ENCODE measurements around the gene PHC3.
A peak's percentile ranks its signal among the peaks of the same experiment; 100 is the strongest.

PHC3 gene

DNA sequence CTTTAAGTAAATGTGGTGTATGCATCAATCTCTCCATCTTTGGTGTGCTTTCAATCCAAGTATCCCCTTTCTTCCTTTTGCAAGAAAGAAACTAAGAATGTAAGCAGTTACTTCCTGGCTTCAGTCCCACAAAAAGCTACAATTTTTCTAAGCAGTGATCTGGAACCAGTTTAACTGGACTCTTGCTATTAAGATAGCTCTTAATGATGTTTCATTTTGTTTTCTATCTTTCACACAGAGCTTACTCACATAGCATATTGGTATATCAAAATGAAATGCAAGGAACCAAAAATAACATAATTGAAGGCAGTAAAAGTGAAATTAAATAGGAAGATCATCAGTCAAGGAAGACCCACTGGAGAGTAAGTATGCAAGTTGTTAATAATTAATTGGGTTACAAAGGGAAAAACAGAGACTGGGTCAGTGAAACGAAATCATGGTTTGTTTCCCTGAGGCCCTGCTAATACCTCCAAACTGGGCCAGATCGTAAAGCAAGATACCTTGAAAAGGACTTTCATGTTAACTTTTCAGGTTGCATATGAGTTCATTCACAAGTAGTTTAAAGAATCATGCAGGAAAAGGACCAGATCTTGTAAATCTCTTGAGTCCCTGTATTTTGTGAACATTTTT lies 101.9 kb downstream of the PHC3 start:
- peak; percentile 16 for DNase-seq (ENCODE audit: low read depth)
- TF ChIP-seq, protein P1, sequence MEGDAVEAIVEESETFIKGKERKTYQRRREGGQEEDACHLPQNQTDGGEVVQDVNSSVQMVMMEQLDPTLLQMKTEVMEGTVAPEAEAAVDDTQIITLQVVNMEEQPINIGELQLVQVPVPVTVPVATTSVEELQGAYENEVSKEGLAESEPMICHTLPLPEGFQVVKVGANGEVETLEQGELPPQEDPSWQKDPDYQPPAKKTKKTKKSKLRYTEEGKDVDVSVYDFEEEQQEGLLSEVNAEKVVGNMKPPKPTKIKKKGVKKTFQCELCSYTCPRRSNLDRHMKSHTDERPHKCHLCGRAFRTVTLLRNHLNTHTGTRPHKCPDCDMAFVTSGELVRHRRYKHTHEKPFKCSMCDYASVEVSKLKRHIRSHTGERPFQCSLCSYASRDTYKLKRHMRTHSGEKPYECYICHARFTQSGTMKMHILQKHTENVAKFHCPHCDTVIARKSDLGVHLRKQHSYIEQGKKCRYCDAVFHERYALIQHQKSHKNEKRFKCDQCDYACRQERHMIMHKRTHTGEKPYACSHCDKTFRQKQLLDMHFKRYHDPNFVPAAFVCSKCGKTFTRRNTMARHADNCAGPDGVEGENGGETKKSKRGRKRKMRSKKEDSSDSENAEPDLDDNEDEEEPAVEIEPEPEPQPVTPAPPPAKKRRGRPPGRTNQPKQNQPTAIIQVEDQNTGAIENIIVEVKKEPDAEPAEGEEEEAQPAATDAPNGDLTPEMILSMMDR (conservative IDR thresholded peaks at IDR 0.05; ENCODE audit: low read depth, low read length): no peak
- no peak overlapping the region for H3K4me3 ChIP-seq (ENCODE audit: low read depth, low read length)

DNA sequence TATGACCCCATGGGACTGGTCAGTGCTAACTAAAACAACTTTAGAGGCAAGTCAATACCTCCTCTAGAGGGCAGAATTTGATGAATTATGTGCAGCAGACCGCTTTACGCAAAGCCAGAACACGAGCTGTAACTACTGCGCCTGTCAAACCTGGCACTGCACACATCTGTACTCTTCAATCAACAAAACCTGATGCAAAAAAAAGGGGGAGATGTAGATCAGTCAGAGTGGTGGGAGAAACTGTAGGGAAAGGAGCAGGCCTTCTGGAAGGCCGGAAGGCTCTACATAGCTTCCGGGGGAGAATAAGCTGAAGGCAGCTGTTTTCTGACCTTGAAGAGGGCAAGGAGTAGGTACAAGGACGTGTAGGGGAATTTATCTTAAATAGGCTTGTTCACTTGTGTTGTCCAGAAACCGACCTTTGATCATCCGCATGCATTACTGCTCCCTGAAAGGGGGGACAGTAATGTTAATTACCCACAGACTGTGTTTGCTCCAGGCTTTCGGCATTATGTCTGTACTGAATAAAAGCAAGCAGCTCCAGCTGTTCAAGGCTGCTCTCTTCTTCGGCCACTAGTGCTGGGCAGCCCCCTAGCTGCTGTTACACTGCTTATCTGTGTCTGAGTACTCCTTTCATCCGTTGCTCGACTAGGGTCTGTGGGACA lies 102.8 kb downstream of the PHC3 start:
- no peak overlapping the region for H3K4me3 ChIP-seq (ENCODE audit: low read depth, low read length)
- peak; percentile 15 for DNase-seq (ENCODE audit: low read depth)
- TF ChIP-seq, protein P1 (conservative IDR thresholded peaks at IDR 0.05; ENCODE audit: low read depth, low read length): peak; percentile 22

DNA sequence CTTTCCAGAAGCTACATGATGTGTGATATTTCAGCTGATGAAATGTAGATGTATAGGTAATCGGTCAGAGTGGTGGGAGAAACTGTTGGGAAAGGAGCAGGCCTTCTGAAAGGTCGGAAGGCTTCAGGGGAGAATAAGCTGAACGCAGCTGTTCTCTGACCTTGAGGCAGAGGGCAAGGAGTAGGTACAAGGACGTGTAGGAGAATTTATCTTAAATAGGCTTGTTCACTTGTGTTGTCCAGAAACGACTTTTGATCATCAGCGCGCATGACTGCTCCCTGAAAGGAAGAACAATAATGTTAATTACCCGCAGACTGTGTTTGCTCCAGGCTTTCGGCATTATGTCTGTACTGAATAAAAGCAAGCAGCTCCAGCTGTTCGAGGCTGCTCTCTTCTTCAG lies 104.2 kb downstream of the PHC3 start:
- no peak overlapping the region for H3K4me3 ChIP-seq (ENCODE audit: low read depth, low read length)
- TF ChIP-seq, protein P1 (conservative IDR thresholded peaks at IDR 0.05; ENCODE audit: low read depth, low read length): no peak
- DNase-seq (ENCODE audit: low read depth): no peak

DNA sequence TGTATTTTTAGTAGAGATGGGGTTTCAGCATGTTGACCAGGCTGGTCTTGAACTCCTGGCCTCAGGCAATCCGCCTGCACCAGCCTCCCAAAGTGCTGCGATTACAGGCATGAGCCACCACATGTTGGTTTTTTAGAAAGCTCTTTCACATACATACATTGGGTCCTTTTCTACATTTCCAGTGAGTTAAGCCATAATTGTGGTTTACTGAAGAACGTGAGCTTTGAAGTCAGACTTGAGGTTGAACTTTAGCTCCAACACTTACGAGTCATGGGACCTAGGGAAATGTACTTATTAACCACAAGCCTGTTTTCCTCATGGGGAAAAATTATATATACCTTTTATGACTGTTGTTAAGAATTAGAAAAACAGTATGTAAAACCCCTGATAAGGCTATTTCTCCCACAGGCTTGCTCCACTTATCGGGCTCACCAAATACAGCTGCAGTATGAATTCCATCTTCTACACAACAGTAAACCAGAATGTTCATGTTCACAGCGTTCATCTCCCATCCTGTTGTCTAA lies 104.8 kb downstream of the PHC3 start:
- DNase-seq (ENCODE audit: low read depth): peak; percentile 90
- no peak overlapping the region for H3K4me3 ChIP-seq (ENCODE audit: low read depth, low read length)
- TF ChIP-seq, protein P1 (conservative IDR thresholded peaks at IDR 0.05; ENCODE audit: low read depth, low read length): no peak

DNA sequence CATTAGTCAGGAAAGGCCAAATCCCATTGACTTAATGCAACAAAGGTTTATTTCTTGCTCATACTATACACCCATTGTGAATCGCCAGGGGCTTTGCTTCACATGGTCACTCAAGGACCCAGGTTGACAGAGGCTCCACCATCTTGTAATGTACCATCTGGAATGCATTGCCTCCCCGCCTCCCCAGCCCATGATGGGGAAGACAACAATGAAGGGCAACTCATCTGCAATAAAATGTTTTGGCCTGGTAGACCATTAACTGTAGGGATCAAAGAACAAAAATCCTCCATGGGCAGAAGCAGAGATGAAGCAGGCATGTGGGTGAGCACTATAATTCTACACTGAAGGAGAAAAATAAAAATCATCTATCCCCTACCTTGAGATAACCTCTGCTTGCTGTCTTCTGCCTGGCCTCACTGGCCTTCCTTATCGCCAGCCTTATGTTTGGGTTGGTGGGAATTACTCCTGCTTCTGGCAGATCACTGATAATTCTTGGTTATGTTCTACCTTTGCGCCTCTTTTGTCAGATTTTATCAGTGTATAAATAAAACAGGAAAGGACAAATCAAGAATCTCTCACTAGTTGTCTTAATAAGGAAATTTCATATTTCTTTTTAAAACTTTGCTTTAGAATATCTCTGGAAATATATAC lies 106.0 kb downstream of the PHC3 start:
- H3K4me3 ChIP-seq (ENCODE audit: low read depth, low read length): no peak overlapping the region
- TF ChIP-seq, protein P1 (conservative IDR thresholded peaks at IDR 0.05; ENCODE audit: low read depth, low read length): no peak
- no peak for DNase-seq (ENCODE audit: low read depth)

DNA sequence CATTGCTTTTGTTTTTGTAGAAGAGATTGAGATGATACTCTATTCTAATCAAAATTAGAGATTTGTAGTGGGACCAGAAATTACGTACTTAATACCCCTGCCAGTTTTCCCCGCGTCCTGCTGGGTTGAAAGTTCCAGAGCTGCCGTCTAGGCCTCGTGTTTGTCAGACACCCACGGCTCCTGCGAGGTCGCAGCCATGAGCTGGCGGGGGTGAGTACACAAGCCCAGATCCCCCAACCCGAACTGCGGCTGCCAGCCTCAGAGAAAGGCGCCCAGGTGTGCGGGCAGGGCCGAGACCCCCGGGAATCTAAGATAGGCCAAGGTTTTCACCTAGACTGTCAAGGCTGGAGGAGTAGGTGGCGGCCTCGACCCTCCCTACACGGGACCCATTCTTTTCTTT lies 117.4 kb downstream of the PHC3 start:
- no peak overlapping the region for H3K4me3 ChIP-seq (ENCODE audit: low read depth, low read length)
- no peak for DNase-seq (ENCODE audit: low read depth)
- TF ChIP-seq, protein P1 (conservative IDR thresholded peaks at IDR 0.05; ENCODE audit: low read depth, low read length): no peak

All from choroid plexus epithelial cell (primary cell).